Activated CD4-positive, alpha-beta T cell treated with anti-CD3 and anti-CD28 coated beads, Interleukin-2, amount 50 U/mL, for 4 hours (primary cell): ENCODE data around the gene FBXO3.
"Not testable (repeated sequence)": the region's sequence is repeated elsewhere in the genome, so short reads cannot be mapped to it uniquely, and the experiment has no call there.

ENCODE experiments used
- DNase-seq, 2 experiments: peaks; one replicate each; pipeline ENCODE4 v3.0.0-alpha.2; 2020

FBXO3 gene, protein sequence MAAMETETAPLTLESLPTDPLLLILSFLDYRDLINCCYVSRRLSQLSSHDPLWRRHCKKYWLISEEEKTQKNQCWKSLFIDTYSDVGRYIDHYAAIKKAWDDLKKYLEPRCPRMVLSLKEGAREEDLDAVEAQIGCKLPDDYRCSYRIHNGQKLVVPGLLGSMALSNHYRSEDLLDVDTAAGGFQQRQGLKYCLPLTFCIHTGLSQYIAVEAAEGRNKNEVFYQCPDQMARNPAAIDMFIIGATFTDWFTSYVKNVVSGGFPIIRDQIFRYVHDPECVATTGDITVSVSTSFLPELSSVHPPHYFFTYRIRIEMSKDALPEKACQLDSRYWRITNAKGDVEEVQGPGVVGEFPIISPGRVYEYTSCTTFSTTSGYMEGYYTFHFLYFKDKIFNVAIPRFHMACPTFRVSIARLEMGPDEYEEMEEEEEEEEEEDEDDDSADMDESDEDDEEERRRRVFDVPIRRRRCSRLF

DNA sequence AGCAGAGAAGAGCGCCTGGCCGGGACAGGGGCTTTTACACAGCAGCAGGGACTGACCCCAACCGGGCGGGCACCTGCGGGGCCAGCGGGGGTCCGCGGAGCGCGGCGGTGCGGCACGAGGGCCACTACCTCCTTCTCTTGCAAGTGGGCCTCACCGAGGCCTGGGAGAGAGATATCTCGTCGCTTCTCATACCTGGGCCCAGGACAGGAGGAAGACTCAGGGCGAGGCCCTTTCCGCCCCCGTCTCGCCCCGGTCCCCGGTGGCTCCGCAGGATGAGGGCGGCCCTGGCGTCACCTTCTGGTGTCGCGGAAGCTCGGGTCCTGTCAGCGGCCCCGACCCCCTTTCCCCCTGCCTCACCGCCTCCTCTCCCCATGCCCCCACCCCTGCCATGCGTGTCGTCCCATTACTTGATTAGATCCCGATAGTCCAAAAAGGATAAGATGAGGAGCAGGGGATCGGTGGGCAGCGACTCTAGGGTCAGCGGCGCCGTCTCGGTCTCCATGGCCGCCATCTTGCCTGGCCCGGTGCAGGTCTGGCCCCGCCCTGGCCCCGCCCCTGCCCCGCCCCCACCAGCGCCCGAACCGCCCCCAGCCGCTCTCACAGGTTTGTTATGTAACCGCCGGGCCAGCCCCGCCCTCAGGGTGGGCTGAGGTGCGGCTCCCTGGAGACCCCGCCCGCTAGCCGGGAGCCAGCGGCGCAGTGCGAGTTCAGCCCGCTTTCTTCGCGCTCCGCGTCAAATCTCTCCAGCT, at the start of gene FBXO3:
Gene FBXO3, minus strand, starts transcription at position 534 of the 749 bp plus-strand sequence. Its CDS starts 23 bp downstream, at position 511.
- peak; percentile 81 for DNase-seq

DNA sequence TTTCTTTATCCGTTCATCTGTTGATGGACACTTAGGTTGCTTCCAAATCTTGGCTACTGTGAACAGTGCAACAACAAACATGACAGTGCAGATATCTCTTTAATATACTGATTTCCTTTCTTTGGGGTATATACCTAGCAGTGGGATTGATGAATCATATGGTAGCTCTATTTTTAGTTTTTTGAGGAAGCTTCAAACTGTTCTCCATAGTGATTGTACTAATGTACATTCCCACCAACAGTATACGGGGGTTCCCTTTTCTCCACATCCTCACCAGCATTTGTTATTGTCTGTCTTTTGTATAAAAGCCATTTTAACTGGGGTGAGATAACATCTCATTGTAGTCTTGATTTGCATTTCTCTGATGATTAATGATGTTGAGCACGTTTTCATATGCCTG, 48.7 kb upstream of the FBXO3 start:
- not testable (repeated sequence) for DNase-seq

DNA sequence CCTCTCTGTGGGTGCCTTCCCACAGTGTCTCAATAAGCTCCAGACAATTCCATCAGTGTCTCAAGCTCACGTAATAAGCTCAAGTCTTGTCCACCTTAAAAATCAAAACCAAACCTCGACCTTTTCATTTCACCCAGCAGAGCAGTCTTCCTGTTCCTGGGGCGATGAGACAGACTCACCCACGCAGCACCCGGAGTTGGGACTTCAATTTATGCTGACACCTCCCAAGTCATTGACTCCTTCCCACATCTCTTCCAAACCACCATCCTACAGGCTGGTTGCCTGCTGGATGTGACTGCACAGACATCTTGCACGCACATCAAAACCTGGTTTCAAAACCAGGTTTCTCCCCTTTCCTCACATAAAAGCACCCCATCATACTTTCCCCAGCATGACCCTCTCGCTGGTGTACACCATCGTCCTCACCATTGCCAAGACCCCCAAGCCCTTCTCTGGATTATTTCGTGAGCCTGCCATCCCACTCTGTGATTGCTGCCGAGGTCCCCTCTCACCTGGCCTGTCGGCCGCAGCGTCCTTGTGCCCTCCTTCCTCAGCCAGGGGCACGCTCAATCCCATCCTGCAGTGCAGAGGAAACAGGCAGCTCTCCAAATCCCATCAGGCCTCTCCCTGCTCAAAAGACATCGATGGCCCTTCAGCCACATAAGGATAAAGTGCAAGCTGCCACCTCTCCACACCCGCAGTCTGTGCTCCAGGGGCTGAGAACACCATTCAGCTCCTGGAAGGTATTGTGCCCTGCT, 45.1 kb upstream of the FBXO3 start:
- no peak for DNase-seq

DNA sequence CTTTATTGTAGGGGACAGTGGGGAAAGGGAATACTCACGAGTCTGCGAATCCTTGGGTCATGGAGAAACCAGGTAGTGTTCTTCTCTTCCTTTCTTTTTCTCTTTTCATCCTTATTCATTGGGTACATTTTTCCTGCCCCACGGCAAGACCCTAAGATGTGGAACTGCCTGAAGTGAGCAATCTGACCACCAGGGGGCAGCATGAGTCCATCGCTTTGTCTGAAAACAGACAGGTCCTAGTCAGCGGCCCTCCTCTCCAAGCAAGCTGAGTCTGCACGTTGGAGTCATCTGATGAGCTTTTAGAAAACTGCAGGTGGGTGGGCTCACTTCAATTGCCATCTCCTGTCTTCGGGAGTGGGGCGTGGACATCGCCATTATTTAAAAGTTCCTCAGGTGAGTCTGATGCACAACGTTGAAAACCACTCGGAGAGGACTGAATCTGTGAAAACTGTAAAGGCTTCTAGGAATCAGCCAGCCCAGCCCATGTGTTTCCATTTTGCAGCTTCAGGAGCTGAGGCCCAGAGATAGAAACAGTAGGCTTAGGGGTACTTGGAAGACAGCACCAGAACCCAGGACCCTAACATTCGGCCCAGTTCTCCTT, 34.0 kb upstream of the FBXO3 start:
- peak; percentile 86 to 88 for DNase-seq

DNA sequence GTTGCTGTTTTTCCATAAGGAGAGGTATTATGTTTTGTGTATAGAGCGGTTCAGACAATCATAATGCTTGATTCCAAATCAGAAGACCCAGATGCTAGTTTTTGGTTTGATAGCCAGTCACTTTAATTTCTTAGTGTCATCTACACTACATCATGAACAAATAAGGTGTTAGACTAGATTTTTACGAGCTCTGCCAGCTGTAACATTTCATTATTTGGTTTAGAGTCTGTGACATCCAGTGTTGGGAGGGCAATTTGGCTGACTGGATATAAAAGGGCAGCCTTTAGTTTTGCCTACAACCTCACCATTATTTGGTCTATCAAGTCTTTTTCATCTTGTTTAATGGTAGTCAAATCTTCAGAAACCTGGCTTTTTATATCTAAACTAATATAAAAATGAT, 30.2 kb upstream of the FBXO3 start:
- DNase-seq: no peak

DNA sequence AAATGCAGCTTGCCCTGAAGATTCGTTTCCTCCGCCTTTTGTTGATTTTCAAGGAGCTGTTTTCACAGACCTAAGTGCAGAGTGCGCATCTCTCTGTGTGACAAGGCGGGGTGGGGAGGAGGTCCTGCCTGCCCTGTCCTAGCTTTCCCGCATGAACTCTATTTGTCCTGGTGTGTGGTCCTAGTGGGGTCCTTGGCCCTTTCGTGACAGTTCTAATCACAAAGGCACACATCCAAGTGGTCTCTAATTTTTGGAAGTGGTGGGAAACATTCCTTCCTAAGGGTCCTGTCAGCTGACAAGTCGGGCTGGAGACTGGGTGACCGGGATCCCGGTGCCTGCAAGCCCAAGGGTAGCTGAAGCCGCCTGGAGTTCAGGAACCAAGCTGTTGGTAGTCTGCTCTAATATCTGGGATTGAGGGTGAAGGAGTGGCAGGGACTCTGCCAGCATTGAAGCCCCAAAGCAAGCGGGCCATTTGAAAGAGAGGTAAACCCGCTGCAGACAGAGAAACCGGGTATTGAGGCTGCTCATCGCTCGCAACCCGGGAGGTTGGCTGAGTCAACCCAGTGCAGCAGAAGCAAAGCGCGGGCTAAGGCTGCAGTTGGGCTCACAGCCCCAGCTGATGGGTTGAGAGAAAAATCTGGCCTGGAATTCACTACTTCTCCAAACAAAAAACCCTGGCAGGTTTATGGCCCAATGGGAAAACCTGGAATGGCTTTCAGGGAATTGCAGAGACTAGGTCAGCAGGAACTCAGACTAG, 28.1 kb upstream of the FBXO3 start:
- DNase-seq: no peak

DNA sequence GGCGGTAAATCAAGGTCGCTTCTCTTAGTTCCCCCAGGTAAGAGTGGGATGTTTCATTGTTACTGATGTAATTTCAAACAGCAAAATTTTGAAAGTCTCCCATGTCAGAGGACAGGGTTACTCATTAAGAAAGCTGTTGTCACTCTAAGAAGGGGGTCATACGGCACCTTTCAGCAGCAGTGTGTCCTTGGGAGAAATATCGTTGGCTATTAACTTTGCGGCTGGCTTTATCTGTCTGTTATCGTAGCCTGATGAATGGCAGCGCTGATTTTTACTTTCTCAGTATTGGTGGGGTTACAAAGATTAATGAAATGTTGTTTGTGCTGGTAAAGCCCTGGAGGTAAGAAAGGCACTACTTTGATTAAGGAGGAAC, 27.5 kb upstream of the FBXO3 start:
- no peak for DNase-seq

DNA sequence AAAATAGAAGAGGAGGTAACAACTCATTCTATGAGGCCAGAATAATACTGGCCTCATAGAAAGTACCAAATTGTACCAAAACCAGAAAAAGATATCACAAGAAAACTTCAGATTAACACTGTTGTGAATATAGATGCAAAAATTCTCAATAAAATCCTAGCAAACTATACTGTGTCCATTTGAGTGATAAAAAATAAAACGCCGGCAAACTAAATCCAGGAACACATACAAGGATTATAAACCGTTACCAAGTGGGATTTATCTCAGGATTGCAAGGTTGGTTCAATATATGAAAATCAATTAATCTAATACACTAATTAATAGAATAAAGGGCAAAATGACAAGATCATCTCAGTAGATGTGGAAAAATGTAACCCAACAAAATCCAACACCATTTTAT, 23.6 kb upstream of the FBXO3 start:
- DNase-seq: no peak

DNA sequence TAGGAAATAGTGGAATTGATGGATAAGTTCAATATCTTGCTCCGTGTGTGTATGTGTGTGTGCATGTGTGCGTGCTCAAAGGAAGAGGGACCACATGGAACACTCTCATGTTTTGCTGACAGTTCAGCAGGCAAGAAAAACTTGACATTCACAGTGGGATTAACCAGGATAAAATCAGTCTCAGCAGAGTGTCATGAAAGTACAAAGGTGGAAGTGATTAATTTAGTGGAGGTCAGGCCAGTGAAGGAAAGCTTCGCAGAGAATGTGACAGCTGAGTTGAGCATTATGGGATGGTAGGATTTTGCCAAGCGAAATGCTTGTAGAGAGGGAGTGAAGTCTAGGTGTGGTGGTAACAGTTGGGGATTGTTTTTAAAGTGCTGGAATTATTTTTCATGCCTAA, 15.7 kb upstream of the FBXO3 start:
- DNase-seq: no peak

DNA sequence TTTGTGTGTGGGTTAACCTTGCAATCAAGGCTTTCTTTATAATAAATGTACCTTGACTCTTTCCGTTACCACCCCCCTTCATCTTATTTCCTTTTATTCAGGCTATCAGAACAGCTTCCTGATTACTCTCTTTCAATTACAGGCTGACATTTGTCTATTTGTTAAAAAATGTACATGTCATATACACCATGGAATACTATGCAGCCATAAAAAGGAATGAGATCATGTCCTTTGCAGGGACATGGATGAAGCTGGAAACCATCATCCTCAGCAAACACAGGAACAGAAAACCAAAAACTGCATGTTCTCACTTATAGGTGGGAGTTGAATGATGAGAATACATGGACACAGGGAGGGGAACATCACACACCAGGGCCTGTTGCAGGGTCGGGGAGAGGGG, 13.8 kb upstream of the FBXO3 start:
- not testable (repeated sequence) for DNase-seq

DNA sequence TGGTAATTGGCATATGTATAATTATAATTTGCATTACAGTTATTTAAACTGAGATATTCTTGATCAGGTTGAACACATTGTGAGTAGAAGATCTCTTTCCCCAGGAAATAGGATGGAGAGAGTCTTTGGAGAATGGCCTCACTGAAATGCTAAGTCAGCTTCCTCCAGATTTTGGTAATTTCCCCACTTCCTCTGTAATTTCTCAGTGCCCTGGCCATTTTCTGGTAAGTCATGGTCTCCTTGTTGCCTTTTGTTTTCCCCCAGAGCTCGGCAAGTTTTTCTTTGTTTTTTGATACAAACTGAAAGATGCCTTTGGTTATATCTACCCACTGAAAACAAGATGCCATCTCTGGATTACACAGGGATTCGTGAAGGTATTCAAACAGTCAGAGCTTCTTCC, 12.8 kb upstream of the FBXO3 start:
- DNase-seq: no peak

DNA sequence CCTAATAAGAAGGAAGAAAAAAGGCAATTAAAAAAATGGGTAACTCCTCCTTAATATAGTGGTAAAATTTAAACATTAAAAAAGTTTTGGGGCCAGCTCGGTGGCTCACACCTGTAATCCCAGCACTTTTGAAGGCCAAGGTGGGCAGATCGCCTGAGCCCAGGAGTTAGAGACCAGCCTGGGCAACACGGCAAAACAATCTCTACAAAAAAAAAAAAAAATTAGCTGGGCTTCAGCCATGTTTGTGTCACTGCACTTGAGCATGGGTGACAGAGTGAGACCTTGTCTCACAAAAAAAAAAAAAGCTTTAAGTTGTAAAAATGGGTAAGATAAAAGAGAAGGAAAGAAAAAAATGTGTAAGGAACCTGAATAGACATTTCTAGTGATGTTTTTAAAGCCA, 11.3 kb upstream of the FBXO3 start:
- DNase-seq: no peak

DNA sequence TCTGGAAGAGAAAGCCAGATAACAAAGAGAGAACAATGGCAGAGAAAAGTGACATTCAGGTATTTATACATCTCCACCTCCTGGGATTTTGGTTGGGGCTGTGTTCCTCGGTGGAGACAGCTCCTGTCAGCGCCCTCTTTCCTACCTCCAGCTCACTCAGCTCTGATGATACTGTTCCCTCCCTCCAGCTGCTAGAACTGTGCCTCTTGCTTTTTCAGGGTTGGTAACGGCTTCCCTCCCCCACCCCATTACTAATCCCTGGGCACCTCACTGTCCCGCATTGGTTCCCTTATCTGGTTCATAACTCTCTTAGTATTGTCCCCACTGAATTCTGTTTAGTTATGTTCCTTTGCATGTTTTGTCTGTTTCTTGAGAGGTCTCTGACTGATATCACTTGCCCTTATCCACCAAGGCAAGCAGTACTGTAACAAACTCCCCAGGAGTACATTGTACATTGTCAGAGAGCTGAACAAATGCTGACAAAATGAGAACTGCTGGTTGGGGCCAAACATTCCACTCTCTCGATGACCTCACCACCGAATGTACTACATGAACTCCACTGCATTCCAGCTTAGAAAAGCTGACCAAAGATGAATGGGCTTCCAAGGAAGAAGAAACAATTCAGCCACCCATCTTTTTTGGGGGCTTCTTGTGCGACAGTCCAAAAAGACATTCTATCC, 5.7 kb upstream of the FBXO3 start:
- no peak for DNase-seq

DNA sequence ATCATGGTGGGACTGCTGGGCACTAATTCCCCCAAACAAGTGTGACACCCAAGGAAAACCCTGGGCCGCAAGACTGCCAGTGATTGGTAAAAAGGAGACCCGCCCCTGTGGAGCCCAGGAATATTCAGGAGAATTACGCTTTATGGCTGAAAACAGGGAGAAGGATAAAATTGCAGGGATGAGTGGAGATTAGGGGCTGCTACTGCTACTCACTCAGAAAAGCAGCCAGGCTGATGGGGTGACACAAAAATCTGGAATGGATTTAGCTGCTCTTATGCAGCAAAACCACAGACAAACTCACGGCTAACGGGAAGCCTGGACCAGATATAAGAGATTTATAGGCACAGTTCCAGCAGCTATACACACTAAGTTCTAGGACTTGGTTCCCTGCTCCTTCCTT, 4.4 kb upstream of the FBXO3 start:
- DNase-seq: no peak

DNA sequence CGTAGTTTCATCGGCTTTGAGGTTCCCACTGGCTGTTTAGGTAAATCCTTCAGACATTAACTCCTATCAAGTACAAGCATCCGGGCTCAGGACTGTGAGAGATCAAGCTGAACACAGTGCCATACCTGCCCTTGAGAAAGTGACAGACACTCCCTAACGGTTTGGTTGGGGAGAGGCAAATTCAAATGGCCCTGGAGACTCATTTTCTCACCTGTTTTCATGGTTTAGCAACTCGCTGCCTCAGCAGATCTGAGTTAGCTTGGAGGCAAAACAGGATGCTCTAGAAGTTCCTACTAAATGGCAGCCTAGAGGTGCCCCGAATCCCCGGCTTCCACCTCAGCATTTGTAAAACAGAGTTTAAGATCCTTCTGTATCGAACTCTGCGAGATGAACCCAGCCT, 3.6 kb upstream of the FBXO3 start:
- DNase-seq: no peak

DNA sequence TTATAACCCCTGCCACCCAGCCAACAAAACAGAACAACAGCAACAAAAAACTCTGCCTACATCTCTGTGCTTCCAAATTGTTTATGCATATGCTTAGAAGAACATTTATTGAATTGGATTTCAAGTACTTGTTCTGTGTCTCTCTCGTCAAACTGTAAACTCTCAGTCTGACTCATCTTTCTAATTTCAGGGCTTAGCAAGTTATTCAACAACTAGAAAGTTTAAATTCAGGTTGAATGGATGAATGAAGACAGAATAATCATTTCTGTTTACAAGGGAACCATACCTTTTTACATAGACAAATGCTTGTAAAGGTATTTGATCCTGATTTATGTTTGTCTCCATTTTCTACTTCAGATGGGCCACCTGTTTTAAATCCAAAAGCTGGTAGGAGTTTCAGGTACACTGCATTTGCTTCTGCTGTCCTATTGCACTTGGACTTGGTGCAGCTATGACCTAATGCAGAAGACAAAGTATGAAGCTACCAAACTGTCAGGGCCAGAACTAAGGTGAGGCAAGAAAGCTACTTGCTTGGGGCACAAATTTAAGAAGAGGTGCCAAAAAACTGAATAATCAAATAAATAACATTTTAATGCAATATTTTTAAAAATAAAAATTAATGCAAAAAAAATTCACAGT, 1.6 kb upstream of the FBXO3 start:
- no peak for DNase-seq

DNA sequence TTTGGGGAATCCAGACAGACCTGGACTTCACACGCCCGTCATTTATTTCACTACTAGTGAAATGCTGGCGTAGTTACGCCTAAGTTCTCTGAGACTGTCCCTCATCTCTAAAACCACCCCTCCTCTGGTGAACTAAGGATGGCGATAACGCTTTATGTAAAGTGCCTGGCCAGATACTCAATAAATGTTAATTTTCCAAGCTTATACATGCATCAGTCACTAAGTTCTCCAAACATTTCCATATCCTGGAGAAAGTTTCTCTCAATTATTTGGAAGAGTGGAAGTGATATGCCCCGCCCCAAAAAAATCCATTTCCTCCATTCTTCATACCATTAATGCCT, 1.1 kb upstream of the FBXO3 start:
- no peak for DNase-seq

DNA sequence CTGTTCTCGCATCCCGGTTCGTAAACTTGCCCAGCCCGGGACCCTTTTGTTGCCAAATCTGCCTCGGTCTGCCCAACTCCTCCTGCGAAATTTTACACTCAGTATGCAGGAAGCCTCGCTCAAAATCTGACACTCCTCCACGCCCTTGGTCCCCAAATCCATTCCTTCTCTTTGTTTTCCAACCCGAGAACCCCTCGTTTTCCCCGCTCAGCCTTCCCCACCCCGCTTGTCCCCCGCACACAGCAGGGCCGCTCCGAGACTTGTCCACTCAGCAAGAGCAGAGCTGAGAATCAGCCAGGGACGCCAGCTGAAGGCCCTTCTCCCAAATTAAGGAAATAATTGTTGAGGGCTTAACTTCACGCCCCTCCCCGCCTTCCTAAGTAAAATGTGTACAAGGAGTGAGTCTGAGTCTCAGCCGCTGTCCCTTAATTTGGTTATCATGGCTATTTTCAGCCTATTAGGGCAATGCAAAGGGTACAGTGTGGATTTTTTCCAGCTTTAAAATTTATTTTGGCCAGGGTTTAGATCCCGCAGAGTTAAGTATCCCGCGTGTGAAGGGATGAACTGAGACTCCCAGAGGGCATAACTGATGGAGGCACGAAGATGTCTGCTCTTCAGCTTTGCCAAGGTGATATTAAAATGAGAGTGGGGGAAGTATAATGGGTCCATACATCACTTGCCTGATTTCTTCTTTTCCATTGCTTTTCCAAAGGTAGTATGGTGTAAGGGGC, 581 bp upstream of the FBXO3 start:
- no peak for DNase-seq

DNA sequence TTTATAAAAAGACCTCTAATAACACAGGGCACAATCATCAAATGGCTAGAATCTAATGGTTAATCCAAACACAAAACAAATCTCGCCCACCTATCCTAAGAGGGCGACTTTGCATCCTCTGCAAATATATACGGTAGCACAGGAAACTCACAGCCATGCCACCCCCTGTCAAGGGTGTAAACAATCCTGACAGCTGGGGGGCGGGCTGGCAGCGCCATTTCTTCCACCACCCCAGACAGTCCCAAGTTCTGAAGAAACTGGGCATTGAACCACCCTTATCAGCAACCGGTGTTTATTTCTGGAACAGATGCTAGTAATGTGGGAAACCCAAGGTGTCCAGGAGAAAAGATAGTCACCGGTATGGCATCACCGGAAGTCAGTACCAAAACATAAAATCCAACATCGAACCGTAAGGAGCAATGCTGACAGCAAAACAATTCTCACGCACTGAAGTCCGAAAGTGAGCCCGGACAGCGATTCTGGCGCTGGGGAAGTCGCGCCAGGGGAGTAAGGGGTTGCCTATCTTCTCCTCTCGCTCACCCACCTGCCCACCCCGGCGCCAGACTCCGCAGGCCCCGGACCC, 825 bp downstream of the FBXO3 start:
- DNase-seq: no peak

DNA sequence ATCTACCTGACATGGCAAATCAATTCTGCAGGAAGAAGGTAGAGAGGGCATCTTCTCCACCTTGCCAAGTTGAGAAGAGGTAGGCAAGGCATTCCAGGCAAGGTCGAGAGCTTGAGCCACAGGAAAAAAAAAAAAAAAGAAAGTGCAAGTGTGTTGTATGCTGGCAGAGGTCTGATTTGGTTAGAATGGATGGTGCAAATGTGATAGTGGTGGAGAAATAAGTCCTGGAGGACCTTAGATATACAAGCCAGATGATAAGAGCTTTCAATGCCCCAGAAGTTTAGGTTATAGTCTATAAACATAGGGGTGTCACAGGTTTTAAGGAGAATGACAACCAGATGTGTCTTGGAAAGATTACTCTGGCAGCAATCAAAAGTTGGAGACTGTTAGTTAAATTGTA, 1.4 kb downstream of the FBXO3 start:
- no peak for DNase-seq
